Stimulated activated CD8-positive, alpha-beta memory T cell treated with anti-CD3 and anti-CD28 coated beads, Interleukin-15, amount 100 ng/mL, for 48 hours (primary cell): ENCODE results near the gene STXBP6.

Experiments used
- DNase-seq, 2 donors: peaks; one replicate each; pipeline ENCODE4 v3.0.0-alpha.2; 2020; ENCODE audit warnings: low read depth in 2 of 2

The STXBP6 gene

GRCh38 chr14:25015761-25016160 is 34.2 kb downstream of the STXBP6 start:
- no peak for DNase-seq

- DNase-seq, result no peak
Observed at GRCh38 chr14:25014440-25014839, 35.5 kb downstream of the STXBP6 start.

GRCh38 chr14:25011095-25011494 is 38.9 kb downstream of the STXBP6 start:
- DNase-seq, result no peak

- no peak for DNase-seq
Observed at GRCh38 chr14:25010471-25010870, 39.5 kb downstream of the STXBP6 start.

- no peak for DNase-seq
Observed at GRCh38 chr14:25009891-25010290, 40.1 kb downstream of the STXBP6 start.

- no peak for DNase-seq
Observed at GRCh38 chr14:25007832-25008231, 42.1 kb downstream of the STXBP6 start.

GRCh38 chr14:25006961-25007795 is 42.8 kb downstream of the STXBP6 start:
- DNase-seq, result no peak

GRCh38 chr14:25006031-25006430 is 43.9 kb downstream of the STXBP6 start:
- DNase-seq, result no peak

GRCh38 chr14:25004389-25004809 is 45.5 kb downstream of the STXBP6 start:
- no peak for DNase-seq

- DNase-seq, result no peak
Observed at GRCh38 chr14:25003537-25003936, 46.4 kb downstream of the STXBP6 start.

GRCh38 chr14:25001601-25002000 is 48.3 kb downstream of the STXBP6 start:
- DNase-seq, result no peak

- no peak for DNase-seq
Observed at GRCh38 chr14:25001156-25001555, 48.8 kb downstream of the STXBP6 start.

- no peak for DNase-seq
Observed at GRCh38 chr14:24999157-24999556, 50.8 kb downstream of the STXBP6 start.

- DNase-seq, result no peak
Observed at GRCh38 chr14:24996930-24997725, 52.8 kb downstream of the STXBP6 start.

GRCh38 chr14:24995016-24995415 is 54.9 kb downstream of the STXBP6 start:
- DNase-seq, result no peak

GRCh38 chr14:24993631-24994030 is 56.3 kb downstream of the STXBP6 start:
- DNase-seq, result no peak

GRCh38 chr14:24992624-24993360 is 57.2 kb downstream of the STXBP6 start:
- DNase-seq, result no peak

GRCh38 chr14:24991821-24992220 is 58.1 kb downstream of the STXBP6 start:
- no peak for DNase-seq

- DNase-seq, result no peak
Observed at GRCh38 chr14:24991288-24991687, 58.7 kb downstream of the STXBP6 start.

- DNase-seq, result no peak
Observed at GRCh38 chr14:24990773-24991172, 59.2 kb downstream of the STXBP6 start.

- DNase-seq, result no peak
Observed at GRCh38 chr14:24990050-24990449, 59.9 kb downstream of the STXBP6 start.

GRCh38 chr14:24988760-24989159 is 61.2 kb downstream of the STXBP6 start:
- no peak for DNase-seq
